Naive thymus-derived CD8-positive, alpha-beta T cell (primary cell): ENCODE results near the gene DES. TPM values are rescaled to one million over a fixed set of nuclear protein-coding genes. Genes with fewer than 3 reads are reported as not detected.

ENCODE experiments used
- ATAC-seq, 2 donors: fragments of 150-1000 bp; cut with Tn5 transposase in 1 of 2; sonication (Bioruptor Pico), chemical (Tn5 transposase) in 1 of 2; 1 replicate in 1 of 2; 2 replicates in 1 of 2; pipeline ENCODE4 v1.10.0; 2021; ENCODE audit warnings: mild to moderate bottlenecking in 2 of 2, moderate library complexity in 2 of 2
- POLR2A ChIA-PET: fragments of 350-600 bp; sonication (Branson Sonifier 250); formaldehyde crosslinking; loops from one replicate; lab custom pipeline; 2021; ENCODE audit warnings: antibody characterized with exemption; lab: Charles Lee
- DNase-seq, 10 donors: peaks; one replicate each; pipeline versions ENCODE4 v3.0.0 to v3.0.0-alpha.2; 2020 to 2022
- H3K27ac Mint-ChIP-seq, 10 donors: one replicate each; pipeline ENCODE4 v1.8.0; 2020 to 2022; ENCODE audit warnings: mild to moderate bottlenecking in 10 of 10, mixed read lengths in 10 of 10, moderate library complexity in 4 of 10, inconsistent platforms in 1 of 10
- H3K27me3 Mint-ChIP-seq, 5 donors: one replicate each; pipeline ENCODE4 v1.8.0; 2021 to 2022; ENCODE audit warnings: mixed read lengths in 5 of 5
- H3K36me3 Mint-ChIP-seq, 3 donors: one replicate each; pipeline ENCODE4 v1.8.0; 2020 to 2022; ENCODE audit warnings: mixed read lengths in 3 of 3, mild to moderate bottlenecking in 2 of 3, inconsistent platforms in 1 of 3
- H3K4me1 Mint-ChIP-seq, 4 donors: one replicate each; pipeline ENCODE4 v1.8.0; 2021 to 2022; ENCODE audit warnings: mixed read lengths in 4 of 4
- H3K4me3 Mint-ChIP-seq, 10 donors: one replicate each; pipeline ENCODE4 v1.8.0; 2020 to 2022; ENCODE audit warnings: mild to moderate bottlenecking in 10 of 10, mixed read lengths in 10 of 10, moderate library complexity in 6 of 10, inconsistent platforms in 1 of 10
- H3K9me3 Mint-ChIP-seq, 9 donors: one replicate each; pipeline ENCODE4 v1.8.0; 2020 to 2022; ENCODE audit warnings: mixed read lengths in 9 of 9, mild to moderate bottlenecking in 3 of 9, inconsistent platforms in 1 of 9, moderate library complexity in 1 of 9
- polyA plus RNA-seq, 3 donors: library from polyadenylated mRNA; unstranded; fragments of 300-500 nt; fragmentation: Illumina TruSeq; gene quantifications; one replicate each; pipeline ENCODE4 v1.2.3, GENCODE V29; 2021
- total RNA-seq, 8 experiments: library from RNA in 2 of 8; stranded (reverse) in 2 of 8; gene quantifications; one replicate each; pipeline ENCODE4 v1.2.3 and lab custom pipeline; 2021 to 2026

Gene DES
- total and polyA plus RNA-seq, 5 experiments from 2014 or later, result not detected

GRCh38 chr2:219423652-219424377 lies 5.6 kb downstream of the DES start:
- H3K27me3 Mint-ChIP-seq, result peaks cover 13 to 84% (median 42%) of the 10 kb centered on the region in 5 donors
- H3K36me3 Mint-ChIP-seq, result no peaks in the 10 kb centered on the region
- ATAC-seq (no peak), DNase-seq (no peak)
- peak overlapping the region in 1 of 10 donors; percentile 9 for H3K27ac Mint-ChIP-seq
- no peak overlapping the region for H3K4me3 Mint-ChIP-seq
- H3K4me1 Mint-ChIP-seq, result peaks cover 1 to 7% (median 3%) of the 10 kb centered on the region in 4 donors
- POLR2A ChIA-PET, result no interaction called here
- H3K9me3 Mint-ChIP-seq, result no peaks in the 10 kb centered on the region

- Mint-ChIP-seq H3K4me1 (peaks cover 0 to 2% (median 0%) of the 10 kb centered on the region in 4 donors), H3K36me3 (no peaks in the 10 kb centered on the region), H3K4me3 (no peak overlapping the region), H3K27me3 (peaks cover 4 to 68% (median 26%) of the 10 kb centered on the region in 5 donors), H3K9me3 (no peaks in the 10 kb centered on the region), H3K27ac (peak overlapping the region in 1 of 10 donors; percentile 11)
- ATAC-seq (no peak), DNase-seq (no peak)
- POLR2A ChIA-PET, result no interaction called here
Observed at GRCh38 chr2:219425238-219426067, 7.3 kb downstream of the DES start.

DNA sequence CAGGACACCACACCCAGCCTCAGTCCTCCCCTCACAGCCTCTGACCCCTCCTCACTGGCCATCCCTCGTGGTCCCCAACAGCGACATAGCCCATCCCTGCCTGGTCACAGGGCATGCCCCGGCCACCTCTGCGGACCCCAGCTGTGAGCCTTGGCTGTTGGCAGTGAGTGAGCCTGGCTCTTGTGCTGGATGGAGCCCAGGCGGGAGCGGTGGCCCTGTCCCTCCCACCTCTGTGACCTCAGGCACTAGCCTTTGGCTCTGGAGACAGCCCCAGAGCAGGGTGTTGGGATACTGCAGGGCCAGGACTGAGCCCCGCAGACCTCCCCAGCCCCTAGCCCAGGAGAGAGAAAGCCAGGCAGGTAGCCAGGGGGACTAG lies 7.9 kb downstream of the DES start:
- POLR2A ChIA-PET, result no interaction called here
- Mint-ChIP-seq H3K4me1 (peaks cover 0 to 2% (median 0%) of the 10 kb centered on the region in 4 donors), H3K27me3 (peaks cover 1 to 62% (median 22%) of the 10 kb centered on the region in 5 donors), H3K9me3 (no peaks in the 10 kb centered on the region), H3K4me3 (no peak overlapping the region), H3K27ac (no peak overlapping the region), H3K36me3 (no peaks in the 10 kb centered on the region)
- ATAC-seq, result no peak
- DNase-seq, result no peak

GRCh38 chr2:219426534-219427136 lies 8.5 kb downstream of the DES start:
- ATAC-seq, result no peak
- Mint-ChIP-seq H3K27ac (peak overlapping the region in 1 of 10 donors; percentile 62), H3K9me3 (no peaks in the 10 kb centered on the region), H3K27me3 (peaks cover 1 to 56% (median 19%) of the 10 kb centered on the region in 5 donors), H3K4me1 (peaks cover 0 to 3% (median 0%) of the 10 kb centered on the region in 4 donors), H3K4me3 (no peak overlapping the region), H3K36me3 (no peaks in the 10 kb centered on the region)
- no peak for DNase-seq
- POLR2A ChIA-PET, result no interaction called here

- H3K4me3 Mint-ChIP-seq, result no peak overlapping the region
- DNase-seq (no peak), ATAC-seq (no peak)
- POLR2A ChIA-PET, result no interaction called here
- no peaks in the 10 kb centered on the region for H3K36me3 Mint-ChIP-seq
- no peak overlapping the region for H3K27ac Mint-ChIP-seq
- no peaks in the 10 kb centered on the region for H3K9me3 Mint-ChIP-seq
- peaks cover 1 to 40% (median 20%) of the 10 kb centered on the region in 5 donors for H3K27me3 Mint-ChIP-seq
- H3K4me1 Mint-ChIP-seq, result peaks cover 0 to 3% (median 0%) of the 10 kb centered on the region in 4 donors
Observed at GRCh38 chr2:219428469-219428868, 10.3 kb downstream of the DES start.

DNA sequence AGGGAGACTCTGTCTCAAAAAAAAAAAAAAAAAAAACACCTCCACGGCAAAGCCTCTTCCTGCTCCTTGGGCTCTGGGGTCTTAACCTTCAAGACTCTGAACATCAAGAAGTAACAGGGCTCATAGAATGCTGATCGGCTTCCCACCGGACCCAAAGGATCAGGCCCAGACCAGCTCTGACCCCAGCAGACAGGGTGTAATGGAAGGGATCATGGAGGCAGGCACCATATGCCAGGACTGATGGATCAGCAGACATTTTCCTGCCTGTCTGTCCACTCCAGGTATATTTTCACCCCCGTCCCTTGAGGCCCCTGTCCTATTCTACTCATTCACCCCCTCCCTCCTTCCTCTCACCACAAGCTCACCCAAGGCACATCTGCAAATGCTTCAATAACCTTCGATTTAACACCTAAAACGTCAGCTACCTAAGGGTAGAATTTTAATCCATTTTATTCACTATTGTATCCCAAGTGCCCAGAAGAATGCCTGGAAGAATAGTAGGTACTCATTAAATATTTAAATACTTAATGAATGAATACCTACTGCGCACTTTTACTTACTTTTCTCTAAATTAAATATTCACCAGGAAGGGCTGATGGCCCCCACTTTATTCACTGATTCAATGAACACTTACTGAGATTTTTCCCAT lies 11.9 kb downstream of the DES start:
- peaks cover 0 to 3% (median under 1%) of the 10 kb centered on the region in 4 donors for H3K4me1 Mint-ChIP-seq
- no peak overlapping the region for H3K4me3 Mint-ChIP-seq
- DNase-seq, result no peak
- no peaks in the 10 kb centered on the region for H3K9me3 Mint-ChIP-seq
- no peak for ATAC-seq
- H3K27me3 Mint-ChIP-seq, result peaks cover 0 to 24% (median 14%) of the 10 kb centered on the region in 5 donors
- POLR2A ChIA-PET, result interaction anchor here (0.8 kb wide), 1 partner anchor 33 kb away, joined by 3 read pairs; no protein-coding TSS in a partner anchor
- no peaks in the 10 kb centered on the region for H3K36me3 Mint-ChIP-seq
- no peak overlapping the region for H3K27ac Mint-ChIP-seq

DNA sequence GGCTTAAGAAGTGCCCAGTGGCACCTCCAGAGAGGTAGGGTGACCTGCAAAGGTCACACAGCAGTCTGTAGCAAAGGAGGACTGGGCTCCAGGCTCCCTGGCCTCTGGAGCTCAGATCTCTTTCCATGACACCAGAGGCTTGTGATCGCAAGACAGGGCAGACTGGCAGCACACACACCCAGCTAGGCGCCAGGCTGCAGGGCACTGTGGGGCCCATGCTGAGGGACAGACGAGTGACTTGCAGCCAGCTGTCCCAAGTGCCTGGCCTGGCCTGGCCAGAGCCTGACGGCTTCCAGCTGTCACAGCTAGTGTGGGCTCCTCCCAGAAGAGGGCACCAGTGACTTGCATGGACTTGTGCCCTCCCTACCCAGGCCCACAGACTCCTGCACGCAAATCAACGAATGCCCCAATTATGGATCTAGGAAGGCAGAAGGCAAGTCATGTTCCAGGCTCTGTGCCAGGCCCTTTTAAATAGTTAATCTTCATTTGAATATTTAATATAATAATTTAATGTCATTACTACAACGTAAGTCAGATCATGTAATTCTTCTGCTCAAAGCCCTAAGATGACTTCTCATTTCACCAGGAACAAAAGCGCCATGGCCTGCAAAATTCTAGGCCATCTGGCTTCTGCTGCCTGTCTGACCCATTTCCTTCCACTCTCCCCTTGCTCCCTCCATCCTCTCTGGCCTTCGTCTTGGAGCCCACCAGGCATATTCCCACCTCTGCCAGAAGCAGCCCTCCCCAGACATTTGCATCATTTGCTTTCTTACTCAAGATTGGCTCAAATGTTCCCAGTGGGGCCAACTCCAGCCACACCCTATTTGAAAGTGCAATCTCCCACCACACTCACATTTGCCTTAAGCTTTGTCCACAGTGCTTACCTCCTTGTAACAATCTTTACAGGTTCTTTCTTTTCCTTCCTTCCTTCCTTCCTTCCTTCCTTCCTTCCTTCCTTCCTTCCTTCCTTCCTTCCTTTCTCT lies 12.7 kb downstream of the DES start:
- H3K27ac Mint-ChIP-seq, result no peak overlapping the region

DNA sequence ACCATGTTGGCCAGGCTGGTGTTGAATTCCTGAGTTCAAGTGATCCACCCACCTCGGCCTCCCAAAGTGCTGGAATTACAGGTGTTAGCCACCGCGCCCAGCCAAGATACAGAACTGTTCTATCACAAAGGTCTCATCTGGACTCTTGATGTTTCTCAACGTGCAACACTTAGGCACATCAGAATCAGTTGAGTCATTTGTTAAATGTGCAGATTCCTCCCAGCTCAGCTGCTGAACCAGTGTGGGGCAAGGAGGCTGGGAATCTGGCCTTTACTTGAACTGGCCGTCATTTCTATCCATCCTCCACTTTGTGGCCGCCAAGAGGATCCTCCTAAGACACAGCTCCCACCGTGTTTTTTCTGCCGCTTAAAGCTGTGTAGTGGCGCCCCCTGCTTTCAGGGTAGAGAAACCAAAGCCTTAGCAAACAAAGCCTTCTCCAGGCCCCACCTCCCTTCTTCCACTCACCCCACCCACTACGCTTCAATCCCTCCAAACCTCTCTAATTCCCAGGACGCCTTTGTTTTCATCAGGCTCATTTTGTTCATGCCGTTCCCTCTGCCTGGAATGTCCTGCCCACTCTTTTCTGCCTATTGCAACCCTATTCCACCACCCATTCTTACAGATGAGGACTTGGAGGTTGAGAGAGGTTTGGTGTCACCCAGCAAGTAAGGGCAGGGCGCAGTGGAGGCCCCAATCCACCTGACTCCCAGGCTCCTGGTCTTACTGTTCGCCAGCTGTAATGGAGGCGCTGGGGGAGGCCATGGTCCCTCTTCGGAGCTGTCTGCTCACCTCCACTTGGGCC lies 15.7 kb downstream of the DES start:
- Mint-ChIP-seq H3K27me3 (peaks cover 0 to 21% (median 8%) of the 10 kb centered on the region in 5 donors), H3K9me3 (no peaks in the 10 kb centered on the region), H3K36me3 (no peaks in the 10 kb centered on the region), H3K27ac (no peak overlapping the region), H3K4me1 (peaks cover 2 to 9% (median 2%) of the 10 kb centered on the region in 4 donors), H3K4me3 (peak overlapping the region in 3 of 10 donors; percentile 15 to 44 (median 23))
- DNase-seq (peak in 1 of 10 donors; percentile 23), ATAC-seq (peak in 1 of 2 donors; percentile 67)
- POLR2A ChIA-PET, result no interaction called here

More for the DNA sequence above, 12.7 kb downstream of the DES start:
- DNase-seq (peak in 3 of 10 donors; percentile 10 to 34 (median 28)), ATAC-seq (peak; percentile 73 to 84)
- POLR2A ChIA-PET, result no interaction called here
- no peaks in the 10 kb centered on the region for H3K36me3 Mint-ChIP-seq
- H3K27me3 Mint-ChIP-seq, result peaks cover 3 to 25% (median 16%) of the 10 kb centered on the region in 5 donors
- no peaks in the 10 kb centered on the region for H3K9me3 Mint-ChIP-seq
- peaks cover 2 to 9% (median 2%) of the 10 kb centered on the region in 4 donors for H3K4me1 Mint-ChIP-seq
- H3K4me3 Mint-ChIP-seq, result no peak overlapping the region

- H3K4me3 Mint-ChIP-seq, result peak overlapping the region in 3 of 10 donors; percentile 15 to 44 (median 23)
Observed at GRCh38 chr2:219434468-219434717, 16.2 kb downstream of the DES start.

GRCh38 chr2:219434718-219435525 lies 16.7 kb downstream of the DES start, which contains the start of gene SPEG:
TSS of gene SPEG (plus strand) at chr2:219434843. CDS start at chr2:219434978, 135 bp downstream.
- Mint-ChIP-seq H3K4me3 (peak within 1 kb of the TSS in 4 of 10 donors; percentile 15 to 44 (median 42)), H3K36me3 (no peaks in the 10 kb centered on the region)
- POLR2A ChIA-PET, result no interaction called here

More at GRCh38 chr2:219434468-219434717, 16.2 kb downstream of the DES start:
- Mint-ChIP-seq H3K27ac (no peak overlapping the region), H3K4me1 (peaks cover 2 to 9% (median 2%) of the 10 kb centered on the region in 4 donors), H3K9me3 (no peaks in the 10 kb centered on the region), H3K27me3 (peaks cover 0 to 21% (median 8%) of the 10 kb centered on the region in 5 donors), H3K36me3 (no peaks in the 10 kb centered on the region)
- DNase-seq (no peak), ATAC-seq (no peak)
- POLR2A ChIA-PET, result no interaction called here

More at GRCh38 chr2:219434718-219435525, 16.7 kb downstream of the DES start, which contains the start of gene SPEG:
- peaks cover 0 to 21% (median 8%) of the 10 kb centered on the region in 5 donors for H3K27me3 Mint-ChIP-seq
- H3K9me3 Mint-ChIP-seq, result no peaks in the 10 kb centered on the region
- H3K27ac Mint-ChIP-seq, result no peak within 1 kb of the TSS
- peaks cover 2 to 9% (median 2%) of the 10 kb centered on the region in 4 donors for H3K4me1 Mint-ChIP-seq
- DNase-seq (no peak), ATAC-seq (peak; percentile 64 to 67)
